BLaER1 (cell line): ENCODE measurements around the gene TOR4A.
"Not testable (repeated sequence)": the region's sequence is repeated elsewhere in the genome, so short reads cannot be mapped to it uniquely, and the experiment has no call there.

ENCODE experiments used
- H3K27ac ChIP-seq: shearing (Covaris generic); formaldehyde crosslinking; 2 replicates; pipeline ENCODE4 v1.8.1; 2022
- H3K27me3 ChIP-seq: shearing (Covaris generic); formaldehyde crosslinking; 2 replicates; pipeline ENCODE4 v1.8.1; 2022
- H3K36me3 ChIP-seq: shearing (Covaris generic); formaldehyde crosslinking; 2 replicates; pipeline ENCODE4 v1.8.1; 2022
- H3K4me1 ChIP-seq: shearing (Covaris generic); formaldehyde crosslinking; 2 replicates; pipeline ENCODE4 v1.8.1; 2022
- H3K4me2 ChIP-seq: shearing (Covaris generic); formaldehyde crosslinking; 2 replicates; pipeline ENCODE4 v1.8.1; 2022
- H3K4me3 ChIP-seq: shearing (Covaris generic); formaldehyde crosslinking; 2 replicates; pipeline ENCODE4 v1.8.1; 2022
- H3K9ac ChIP-seq: shearing (Covaris generic); formaldehyde crosslinking; 2 replicates; pipeline ENCODE4 v1.8.1; 2022
- H3K9me3 ChIP-seq: shearing (Covaris generic); formaldehyde crosslinking; 2 replicates; pipeline ENCODE4 v1.8.1; 2022
- H4K20me1 ChIP-seq: shearing (Covaris generic); formaldehyde crosslinking; 2 replicates; pipeline ENCODE4 v1.8.1; 2022
- Cebpa-rat ChIP-seq: shearing (Covaris generic); IDR thresholded peaks from 2 replicates; pipeline ENCODE4 v1.8.1; 2022

Gene TOR4A

GRCh38 chr9:137251490-137252268 is 25.8 kb upstream of the TOR4A start:
- Histone ChIP-seq H3K4me1 (peaks cover 54% of the 10 kb centered on the region), H3K4me3 (no peak overlapping the region), H3K9me3 (no peaks in the 10 kb centered on the region), H3K27me3 (no peaks in the 10 kb centered on the region), H3K9ac (no peak overlapping the region), H3K4me2 (no peak overlapping the region), H4K20me1 (peaks cover 13% of the 10 kb centered on the region), H3K36me3 (peaks cover 7% of the 10 kb centered on the region), H3K27ac (no peak overlapping the region; the same call in 1 of the 2 replicates)
- no peak for TF ChIP-seq Cebpa-rat

- Histone ChIP-seq H3K9ac (peak overlapping the region; percentile 34; the same call in 1 of the 2 replicates), H3K4me1 (peaks cover 54% of the 10 kb centered on the region), H3K4me3 (no peak overlapping the region), H3K9me3 (no peaks in the 10 kb centered on the region), H4K20me1 (peaks cover 18% of the 10 kb centered on the region), H3K4me2 (peak overlapping the region; percentile 100), H3K27me3 (no peaks in the 10 kb centered on the region), H3K36me3 (peaks cover 14% of the 10 kb centered on the region), H3K27ac (no peak overlapping the region)
- no peak for TF ChIP-seq Cebpa-rat
Observed at GRCh38 chr9:137252555-137253506, 24.7 kb upstream of the TOR4A start.

GRCh38 chr9:137253717-137254623 is 23.6 kb upstream of the TOR4A start:
- H3K27ac ChIP-seq, result peak overlapping the region; percentile 93
- peak overlapping the region; percentile 99 for H3K4me3 ChIP-seq
- H3K9ac ChIP-seq, result peak overlapping the region; percentile 94
- H3K9me3 ChIP-seq, result no peaks in the 10 kb centered on the region
- peaks cover 60% of the 10 kb centered on the region for H3K4me1 ChIP-seq
- peak overlapping the region; percentile 100 for H3K4me2 ChIP-seq
- TF ChIP-seq Cebpa-rat, result no peak
- H3K36me3 ChIP-seq, result peaks cover 25% of the 10 kb centered on the region
- peaks cover 19% of the 10 kb centered on the region for H4K20me1 ChIP-seq
- H3K27me3 ChIP-seq, result no peaks in the 10 kb centered on the region

- Histone ChIP-seq H4K20me1 (peaks cover 23% of the 10 kb centered on the region), H3K9ac (peak within 1 kb of the TSS; percentile 94), H3K27me3 (no peaks in the 10 kb centered on the region), H3K4me1 (peaks cover 65% of the 10 kb centered on the region), H3K36me3 (peaks cover 30% of the 10 kb centered on the region), H3K4me3 (peak within 1 kb of the TSS; percentile 99), H3K4me2 (peak within 1 kb of the TSS; percentile 100), H3K9me3 (no peaks in the 10 kb centered on the region), H3K27ac (peak within 1 kb of the TSS; percentile 93)
- TF ChIP-seq Cebpa-rat, result no peak
Observed at GRCh38 chr9:137254624-137255447, 22.7 kb upstream of the TOR4A start, which contains the start of gene NELFB. NELFB (plus strand) TSS chr9:137255327.

GRCh38 chr9:137255448-137256114 is 21.9 kb upstream of the TOR4A start:
- H3K27ac ChIP-seq, result peak overlapping the region; percentile 93
- peak overlapping the region; percentile 94 for H3K9ac ChIP-seq
- peak overlapping the region; percentile 99 for H3K4me3 ChIP-seq
- H3K4me1 ChIP-seq, result peaks cover 62% of the 10 kb centered on the region
- H3K27me3 ChIP-seq, result no peaks in the 10 kb centered on the region
- TF ChIP-seq Cebpa-rat, result no peak
- H3K36me3 ChIP-seq, result peaks cover 33% of the 10 kb centered on the region
- H4K20me1 ChIP-seq, result peaks cover 23% of the 10 kb centered on the region
- H3K9me3 ChIP-seq, result no peaks in the 10 kb centered on the region
- peak overlapping the region; percentile 98 for H3K4me2 ChIP-seq

GRCh38 chr9:137256362-137256761 is 21.2 kb upstream of the TOR4A start:
- Histone ChIP-seq H3K27ac (peak overlapping the region; percentile 93; the same call in 1 of the 2 replicates), H3K4me1 (peaks cover 57% of the 10 kb centered on the region), H3K4me3 (peak overlapping the region; percentile 99), H3K9ac (peak overlapping the region; percentile 94), H3K4me2 (peak overlapping the region; percentile 98), H4K20me1 (peaks cover 23% of the 10 kb centered on the region), H3K27me3 (no peaks in the 10 kb centered on the region), H3K9me3 (no peaks in the 10 kb centered on the region), H3K36me3 (peaks cover 41% of the 10 kb centered on the region)
- TF ChIP-seq Cebpa-rat, result no peak

- Histone ChIP-seq H3K27ac (peak overlapping the region; percentile 93; the same call in 1 of the 2 replicates), H3K4me1 (peaks cover 57% of the 10 kb centered on the region), H3K27me3 (no peaks in the 10 kb centered on the region), H3K9me3 (no peaks in the 10 kb centered on the region), H4K20me1 (peaks cover 23% of the 10 kb centered on the region), H3K9ac (peak overlapping the region; percentile 94), H3K36me3 (peaks cover 46% of the 10 kb centered on the region), H3K4me3 (peak overlapping the region; percentile 99), H3K4me2 (peak overlapping the region; percentile 98)
- no peak for TF ChIP-seq Cebpa-rat
Observed at GRCh38 chr9:137256856-137257255, 20.7 kb upstream of the TOR4A start.

DNA sequence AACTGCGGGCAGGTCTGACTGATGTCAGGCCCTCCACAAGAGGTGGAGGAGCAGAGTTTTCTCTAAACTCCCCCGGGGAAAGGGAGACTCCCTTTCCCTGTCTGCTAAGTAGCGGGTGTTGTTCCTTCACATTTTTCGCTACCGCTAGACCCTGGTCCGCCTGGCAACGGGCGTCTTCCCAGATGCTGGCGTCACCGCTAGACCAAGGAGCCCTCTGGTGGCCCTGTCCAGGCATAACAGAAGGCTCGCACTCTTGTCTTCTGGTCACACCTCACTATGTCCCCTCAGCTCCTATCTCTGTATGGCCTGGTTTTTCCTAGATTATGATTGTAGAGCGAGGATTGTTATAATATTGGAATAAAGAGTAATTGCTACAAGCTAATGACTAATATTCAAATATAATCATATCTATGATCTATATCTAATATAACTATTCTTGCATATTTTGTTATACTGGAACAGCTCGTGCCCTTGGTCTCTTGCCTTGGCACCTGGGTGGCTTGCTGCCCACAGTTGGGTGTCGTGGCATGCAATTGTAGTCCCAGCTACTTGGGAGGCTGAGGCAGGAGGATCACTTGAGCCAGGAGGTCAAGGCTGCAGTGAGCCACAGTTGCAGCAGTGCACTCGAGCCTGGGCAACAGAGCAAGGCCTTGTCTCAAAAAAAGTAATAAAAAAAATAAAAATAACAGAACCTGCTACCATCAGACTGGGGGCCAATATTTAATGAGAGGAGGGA is 15.2 kb upstream of the TOR4A start:
- Histone ChIP-seq H3K4me1 (peaks cover 24% of the 10 kb centered on the region), H3K36me3 (peaks cover 83% of the 10 kb centered on the region)
- not testable (repeated sequence) for H3K27ac ChIP-seq, H3K9ac ChIP-seq, H4K20me1 ChIP-seq, H3K4me2 ChIP-seq, H3K27me3 ChIP-seq, H3K4me3 ChIP-seq, H3K9me3 ChIP-seq
